ENCODE results near the gene MCU. TPM values are rescaled to one million over a fixed set of nuclear protein-coding genes. Genes with fewer than 3 reads are reported as not detected.

The MCU gene
- total and polyA plus RNA-seq, 10 of the 15 experiments (the other 5 are each of a cell fraction or from before 2014, with no cell fraction given) = 5.1 to 49.1 (median 17.9) TPM

Small RNA genes within 50 kb of the gene (microRNA-seq; reads per million reads assigned to microRNA genes)
- gene MIR4676 = not detected

Small RNA genes within 50 kb of the gene (small RNA-seq; reads per million reads assigned to genes)
- 0.20 reads per million for gene MIR4676
- gene RF00019 = not detected

Other genes starting within 250 kb of the MCU start
- 19.0 and 19.7 TPM in 2 replicates for gene MICU1, start 66.1 kb upstream of the MCU start, total RNA-seq (2014; rRNA removed)
- gene MICU1, start 66.1 kb upstream of the MCU start, total RNA-seq (2014; rRNA removed; fragmentation: Illumina TruSeq; extraction: Trizol) = 24.0 and 25.5 TPM in 2 replicates
- gene MICU1, start 66.1 kb upstream of the MCU start, total RNA-seq (2021) = 23.7 and 28.4 TPM in 2 replicates
- gene MICU1, start 66.1 kb upstream of the MCU start, polyA plus RNA-seq (2011; rRNA removed) = 21.7 and 28.2 TPM in 2 replicates
- 36.4 and 40.0 TPM in 2 replicates for gene MICU1, start 66.1 kb upstream of the MCU start, polyA plus RNA-seq (2014; fragmentation: Illumina TruSeq; extraction: Trizol)
- gene MICU1, start 66.1 kb upstream of the MCU start, polyA plus RNA-seq (2014; fragmentation: Nextera tagmentation; extraction: Ambion mirVana) = 10 to 100 TPM; 18.2 to 21.9 TPM
- 15.0 and 18.9 TPM in 2 replicates for gene MICU1, start 66.1 kb upstream of the MCU start, polyA plus RNA-seq (2014; rRNA removed)
- gene MICU1, start 66.1 kb upstream of the MCU start, polyA plus RNA-seq (2016; fragmentation: Nextera tagmentation; extraction: Ambion mirVana) = 10 to 100 TPM; 20.8 to 22.5 TPM
- not detected in 2 replicates for gene OIT3, start 201.6 kb downstream of the MCU start, total RNA-seq (2014; rRNA removed)
- gene OIT3, start 201.6 kb downstream of the MCU start, total RNA-seq (2014; rRNA removed; fragmentation: Illumina TruSeq; extraction: Trizol) = not detected in 2 replicates
- gene OIT3, start 201.6 kb downstream of the MCU start, total RNA-seq (2021) = not detected in 2 replicates
- not detected in 2 replicates for gene OIT3, start 201.6 kb downstream of the MCU start, polyA plus RNA-seq (2011; rRNA removed)
- not detected in 2 replicates for gene OIT3, start 201.6 kb downstream of the MCU start, polyA plus RNA-seq (2014; fragmentation: Illumina TruSeq; extraction: Trizol)
- gene OIT3, start 201.6 kb downstream of the MCU start, polyA plus RNA-seq (2014; fragmentation: Nextera tagmentation; extraction: Ambion mirVana) = not detected
- not detected in 2 replicates for gene OIT3, start 201.6 kb downstream of the MCU start, polyA plus RNA-seq (2014; rRNA removed)
- gene OIT3, start 201.6 kb downstream of the MCU start, polyA plus RNA-seq (2016; fragmentation: Nextera tagmentation; extraction: Ambion mirVana) = not detected

Measured in GM12878 (cell line).